Measurements from ENCODE around the gene KRT4. TPM values are rescaled to one million over a fixed set of nuclear protein-coding genes. Genes with fewer than 3 reads are reported as not detected.

The KRT4 gene
- total RNA-seq, 1 donor from 2014 or later = not detected

GRCh38 chr12:52826611-52827498 lies 12.9 kb upstream of the KRT4 start:
- Histone ChIP-seq H3K36me3 (no peaks in the 10 kb centered on the region), H3K9me3 (no peaks in the 10 kb centered on the region), H3K4me1 (peaks cover 0 to 3% of the 10 kb centered on the region in 2 donors), H3K27ac (no peak overlapping the region), H3K4me3 (no peak overlapping the region), H3K27me3 (no peaks in the 10 kb centered on the region)
- no peak for TF ChIP-seq CTCF (IDR thresholded peaks at IDR 0.05)
- DNase-seq (ENCODE audit: low spot score in 2 of 2) = no peak
- intact Hi-C loops (cut with DNase I) = no loop called here

GRCh38 chr12:52825961-52826360 lies 12.0 kb upstream of the KRT4 start:
- no peaks in the 10 kb centered on the region for H3K27me3 ChIP-seq
- H3K36me3 ChIP-seq = no peaks in the 10 kb centered on the region
- H3K4me3 ChIP-seq = no peak overlapping the region
- DNase-seq (ENCODE audit: low spot score in 2 of 2) = no peak
- TF ChIP-seq CTCF (IDR thresholded peaks at IDR 0.05) = no peak
- H3K27ac ChIP-seq = no peak overlapping the region
- peaks cover 0 to 3% of the 10 kb centered on the region in 2 donors for H3K4me1 ChIP-seq
- intact Hi-C loops (cut with DNase I) = no loop called here
- no peaks in the 10 kb centered on the region for H3K9me3 ChIP-seq

- Histone ChIP-seq H3K4me3 (no peak overlapping the region), H3K4me1 (peaks cover 0 to 3% of the 10 kb centered on the region in 2 donors), H3K9me3 (no peaks in the 10 kb centered on the region), H3K27ac (no peak overlapping the region), H3K27me3 (no peaks in the 10 kb centered on the region), H3K36me3 (no peaks in the 10 kb centered on the region)
- DNase-seq (ENCODE audit: low spot score in 2 of 2) = no peak
- no peak for TF ChIP-seq CTCF (IDR thresholded peaks at IDR 0.05)
- intact Hi-C loops (cut with DNase I) = no loop called here
Measured at GRCh38 chr12:52824741-52825410, 11.0 kb upstream of the KRT4 start.

- peaks cover 0 to 3% of the 10 kb centered on the region in 2 donors for H3K4me1 ChIP-seq
- H3K27ac ChIP-seq = no peak overlapping the region
- H3K9me3 ChIP-seq = no peaks in the 10 kb centered on the region
- no peaks in the 10 kb centered on the region for H3K36me3 ChIP-seq
- H3K4me3 ChIP-seq = no peak overlapping the region
- TF ChIP-seq CTCF (IDR thresholded peaks at IDR 0.05) = no peak
- no peaks in the 10 kb centered on the region for H3K27me3 ChIP-seq
- no peak for DNase-seq (ENCODE audit: low spot score in 2 of 2)
- intact Hi-C loops (cut with DNase I) = no loop called here
Measured at GRCh38 chr12:52823761-52824450, 10.0 kb upstream of the KRT4 start.

GRCh38 chr12:52822771-52823510 lies 9.0 kb upstream of the KRT4 start:
- intact Hi-C loops (cut with DNase I) = no loop called here
- Histone ChIP-seq H3K4me1 (peaks cover 0 to 3% of the 10 kb centered on the region in 2 donors), H3K27ac (no peak overlapping the region)

More at GRCh38 chr12:52822771-52823510, 9.0 kb upstream of the KRT4 start:
- Histone ChIP-seq H3K4me3 (no peak overlapping the region), H3K36me3 (no peaks in the 10 kb centered on the region), H3K27me3 (no peaks in the 10 kb centered on the region), H3K9me3 (no peaks in the 10 kb centered on the region)
- no peak for DNase-seq (ENCODE audit: low spot score in 2 of 2)
- no peak for TF ChIP-seq CTCF (IDR thresholded peaks at IDR 0.05)
